GM12878 (cell line): ENCODE measurements around the gene NCKAP5. TPM values are rescaled to one million over a fixed set of nuclear protein-coding genes. Genes with fewer than 3 reads are reported as not detected.

Experiments
- ATAC-seq: fragments of 200-7000 bp; cut with Tn5 transposase; 3 replicates; pipeline ENCODE4 v1.9.1; 2020; ENCODE audit warnings: mild to moderate bottlenecking, moderate library complexity
- BruUV-seq: library from RNA; stranded (reverse); fragments of 400-500 nt; replicated peaks from 2 replicates; lab custom pipeline; 2021; lab: Mats Ljungman, UMichigan
- CTCF ChIA-PET: fragments of 300-600 bp; sonication (Branson Sonifier 250); formaldehyde crosslinking; extraction: SDS; loops from one replicate; lab custom pipeline; 2021; ENCODE audit warnings: inconsistent platforms; lab: Yijun Ruan, JAX
- POLR2A ChIA-PET: fragments of 350-600 bp; formaldehyde crosslinking; extraction: SDS; loops from one replicate; lab custom pipeline; 2021; ENCODE audit warnings: inconsistent platforms; lab: Charles Lee
- RAD21 ChIA-PET: fragments of 300-600 bp; sonication (Branson Sonifier 250); formaldehyde crosslinking; loops from one replicate; lab custom pipeline; 2023; ENCODE audit warnings: antibody characterized with exemption; ENCODE audit not compliant: unreplicated experiment; lab: Charles Lee
- SMC1A ChIA-PET: fragments of 300-600 bp; sonication (Branson Sonifier 250); formaldehyde crosslinking; loops from one replicate; lab custom pipeline; 2023; ENCODE audit not compliant: unreplicated experiment, uncharacterized antibody; lab: Charles Lee
- DNase-seq: peaks from one replicate; pipeline ENCODE4 v3.0.0-alpha.2; 2011; ENCODE audit warnings: low read depth, low spot score
- FAIRE-seq: peaks from 3 replicates; lab custom pipeline; 2011; peaks lifted over from hg19 to GRCh38; lab: Jason Lieb, UNC
- H2AFZ ChIP-seq: 2 replicates; pipeline ENCODE4 v1.6.0; 2011; ENCODE audit warnings: low read depth, low read length, control low read depth; ENCODE audit not compliant: control insufficient read depth
- H3K27ac ChIP-seq: 2 replicates; pipeline ENCODE4 v1.5.1; 2011; ENCODE audit warnings: control low read depth; ENCODE audit not compliant: control insufficient read depth, insufficient read depth
- H3K27me3 ChIP-seq, 2 experiments: replicated peaks in 1 of 2; 2 replicates each; pipeline versions ENCODE4 v1.6.0 to v1.6.1; 2011; ENCODE audit warnings: low read length in 1 of 2; ENCODE audit not compliant: control insufficient read depth in 2 of 2, insufficient read depth in 2 of 2
- H3K36me3 ChIP-seq, 2 experiments: 2 replicates each; pipeline ENCODE4 v1.5.1; 2011; ENCODE audit warnings: low read length in 1 of 2; ENCODE audit not compliant: control insufficient read depth in 2 of 2, insufficient read depth in 2 of 2
- H3K4me1 ChIP-seq: 2 replicates; pipeline ENCODE4 v1.6.1; 2011; ENCODE audit warnings: mild to moderate bottlenecking, low read length, moderate library complexity, mixed read lengths; ENCODE audit not compliant: control insufficient read depth, insufficient read depth
- H3K4me2 ChIP-seq: 2 replicates; pipeline ENCODE4 v1.6.0; 2011; ENCODE audit warnings: control low read depth; ENCODE audit not compliant: control insufficient read depth, insufficient read depth
- H3K4me3 ChIP-seq: fragments of 200-600 bp; sonication (generic); 2 replicates; pipeline ENCODE4 v1.5.1; 2016
- H3K79me2 ChIP-seq: 2 replicates; pipeline ENCODE4 v1.6.0; 2011; ENCODE audit warnings: low read length; ENCODE audit not compliant: control insufficient read depth, insufficient read depth
- H3K9ac ChIP-seq: 2 replicates; pipeline ENCODE4 v1.8.0; 2011; ENCODE audit warnings: low read length, control low read depth, mixed read lengths; ENCODE audit not compliant: control insufficient read depth, insufficient read depth
- H3K9me3 ChIP-seq: replicated peaks from 3 replicates; pipeline ENCODE4 v1.5.1; 2011; ENCODE audit warnings: mild to moderate bottlenecking, low read length; ENCODE audit not compliant: control insufficient read depth, insufficient read depth
- H4K20me1 ChIP-seq: 2 replicates; pipeline ENCODE4 v1.6.0; 2011; ENCODE audit not compliant: control insufficient read depth, insufficient read depth
- CBFB ChIP-seq: IDR thresholded peaks from 2 replicates; pipeline ENCODE4 v1.6.1; 2016; ENCODE audit warnings: antibody characterized with exemption, low read depth
- CBX5 ChIP-seq: sonication (generic); IDR thresholded peaks from 2 replicates; pipeline ENCODE4 v1.6.1; 2016; ENCODE audit warnings: low read depth, moderate library complexity, mild to moderate bottlenecking, inconsistent platforms
- CEBPB ChIP-seq, 2 experiments: fragments of 150-350 bp in 1 of 2; IDR thresholded peaks; 2 replicates each; pipeline ENCODE4 v1.6.1; 2012 to 2014; ENCODE audit warnings: low read depth in 2 of 2, low read length in 2 of 2, borderline replicate concordance in 1 of 2, inconsistent platforms in 1 of 2
- CHD4 ChIP-seq: fragments of 200-600 bp; sonication (generic); IDR thresholded peaks from 2 replicates; pipeline ENCODE4 v1.6.1; 2016; ENCODE audit warnings: mild to moderate bottlenecking
- FOXM1 ChIP-seq: IDR thresholded peaks from 2 replicates; pipeline ENCODE4 v1.6.1; 2012; ENCODE audit warnings: low read depth, mild to moderate bottlenecking, inconsistent platforms, low read length, moderate library complexity
- MEF2A ChIP-seq: IDR thresholded peaks from 2 replicates; pipeline ENCODE4 v1.6.1; 2011; ENCODE audit warnings: low read depth, mild to moderate bottlenecking, low read length, moderate library complexity; ENCODE audit not compliant: insufficient read depth
- MXI1 ChIP-seq: fragments of 150-350 bp; IDR thresholded peaks from 2 replicates; pipeline ENCODE4 v1.6.1; 2011; ENCODE audit warnings: low read depth, mild to moderate bottlenecking, inconsistent platforms, low read length, improper control_type of control experiment
- MYB ChIP-seq: fragments of 150-350 bp; IDR thresholded peaks from 2 replicates; pipeline ENCODE4 v1.6.1; 2014; ENCODE audit warnings: mild to moderate bottlenecking, low read depth, low read length, borderline replicate concordance
- NBN ChIP-seq: fragments of 450-650 bp; IDR thresholded peaks from 2 replicates; pipeline ENCODE4 v1.6.1; 2016
- NKRF ChIP-seq: fragments of 450-650 bp; conservative IDR thresholded peaks from 2 replicates; pipeline ENCODE4 v1.6.1; 2017; ENCODE audit warnings: mild to moderate bottlenecking, moderate library complexity
- NRF1 ChIP-seq: conservative IDR thresholded peaks from 2 replicates; pipeline ENCODE4 v1.6.1; 2011; ENCODE audit warnings: mild to moderate bottlenecking, low read depth, low read length, improper control_type of control experiment
- PAX8 ChIP-seq: fragments of 450-650 bp; IDR thresholded peaks from 2 replicates; pipeline ENCODE4 v1.6.1; 2017; ENCODE audit warnings: mild to moderate bottlenecking, moderate library complexity
- PML ChIP-seq: IDR thresholded peaks from 2 replicates; pipeline ENCODE4 v1.6.1; 2012; ENCODE audit warnings: low read length, inconsistent platforms
- RCOR1 ChIP-seq: conservative IDR thresholded peaks from 2 replicates; pipeline ENCODE4 v1.6.1; 2012; ENCODE audit warnings: low read depth, low read length, improper control_type of control experiment
- RFX5 ChIP-seq: IDR thresholded peaks from 2 replicates; pipeline ENCODE4 v1.6.1; 2011; ENCODE audit warnings: low read depth, low read length, improper control_type of control experiment
- SREBF2 ChIP-seq: IDR thresholded peaks from 2 replicates; pipeline ENCODE4 v1.6.1; 2012; ENCODE audit warnings: mild to moderate bottlenecking, low read length
- TCF7 ChIP-seq: IDR thresholded peaks from 2 replicates; pipeline ENCODE4 v1.6.1; 2014; ENCODE audit warnings: antibody characterized with exemption, borderline replicate concordance
- WGBS: methylation state at CpG from one replicate; pipeline ENCODE4 v1.1.6; 2016; ENCODE audit warnings: low lambda C conversion rate; ENCODE audit not compliant: insufficient replicate concordance, insufficient coverage; ENCODE audit errors: missing lambda C conversion rate; 5-methylcytosine and 5-hydroxymethylcytosine counted together
- in situ Hi-C: fragments of 300-500 bp; cut with MboI; formaldehyde crosslinking; loops from 9 replicates; pipeline ENCODE4 v1.14.3; 2018; ENCODE audit warnings: mixed read lengths
- intact Hi-C: fragments of 100-400 bp; cut with micrococcal nuclease; formaldehyde crosslinking; loops from one replicate; pipeline ENCODE4 v1.14.2; 2022; ENCODE audit not compliant: unreplicated experiment
- polyA plus RNA-seq, 11 experiments: library from polyadenylated mRNA; depleted of rRNA in 4 of 11; unstranded in 6 of 11; stranded (reverse) in 5 of 11; fragments of >200 nt; fragmentation: Nextera tagmentation in 4 of 11; fragmentation: Illumina TruSeq in 1 of 11; extraction: Ambion mirVana in 4 of 11; extraction: Trizol in 1 of 11; gene quantifications; 1 replicate in 1 of 11; 2 replicates in 10 of 11; pipeline versions ENCODE4 v1.2.1 to v1.2.3, GENCODE V29; 2011 to 2016; ENCODE audit warnings: inconsistent platforms in 2 of 11, missing spikeins in 2 of 11, low read depth in 1 of 11
- total RNA-seq, 4 experiments: library from RNA; depleted of rRNA in 3 of 4; stranded (reverse); fragments of >200 nt in 3 of 4; fragmentation: Illumina TruSeq in 1 of 4; extraction: Trizol in 1 of 4; gene quantifications; 2 replicates each; pipeline versions ENCODE4 v1.2.1 to v1.2.3, GENCODE V29; 2013 to 2021
- TF ChIP-seq, protein P1 (sequence below): IDR thresholded peaks from 2 replicates; pipeline ENCODE4 v1.6.1; 2011; ENCODE audit warnings: low read depth, low read length, improper control_type of control experiment, borderline replicate concordance
- TF ChIP-seq, protein P2 (sequence below): IDR thresholded peaks from 2 replicates; pipeline ENCODE4 v1.6.1; 2012; ENCODE audit warnings: low read depth, low read length, improper control_type of control experiment

The NCKAP5 gene
- total and polyA plus RNA-seq, 10 of the 15 experiments (the other 5 are each of a cell fraction or from before 2014, with no cell fraction given): 0.06 to 0.44 (median 0.16) TPM

GRCh38 chr2:132671151-132671835 is 897.0 kb downstream of the NCKAP5 start:
- no TSS peak for BruUV-seq
- FAIRE-seq (no peak), DNase-seq (no peak)
- intact Hi-C loops: loop anchor here (5.0 kb wide), 1 partner anchor 501 kb away; no protein-coding TSS in a partner anchor
- Histone ChIP-seq H4K20me1 (no peaks in the 10 kb centered on the region), H2AFZ (no peak overlapping the region), H3K9ac (no peak overlapping the region), H3K27ac (no peak overlapping the region), H3K79me2 (no peaks in the 10 kb centered on the region), H3K36me3 (no peaks in the 10 kb centered on the region), H3K27me3 (peaks cover 5 to 6% of the 10 kb centered on the region in 2 experiments)
- ChIA-PET POLR2A (no interaction called here), RAD21 (no interaction called here), SMC1A (no interaction called here)
- in situ Hi-C loops: no loop called here
- 44% methylated on average over 11 of the region's 23 CpGs for WGBS
- TF ChIP-seq CBFB (no peak), SREBF2 (no peak), PAX8 (no peak), NKRF (no peak), MEF2A (no peak), NBN (no peak), CHD4 (no peak), MXI1 (no peak), CEBPB (IDR thresholded peaks at IDR 0.05; ENCODE audit: borderline replicate concordance in 1 of 2, low read depth in 2 of 2, low read length in 2 of 2) (no peak), MYB (no peak), FOXM1 (no peak), RCOR1 (no peak), CBX5 (no peak), NRF1 (no peak), TCF7 (no peak), RFX5 (no peak), PML (no peak)
- TF ChIP-seq, protein P1, sequence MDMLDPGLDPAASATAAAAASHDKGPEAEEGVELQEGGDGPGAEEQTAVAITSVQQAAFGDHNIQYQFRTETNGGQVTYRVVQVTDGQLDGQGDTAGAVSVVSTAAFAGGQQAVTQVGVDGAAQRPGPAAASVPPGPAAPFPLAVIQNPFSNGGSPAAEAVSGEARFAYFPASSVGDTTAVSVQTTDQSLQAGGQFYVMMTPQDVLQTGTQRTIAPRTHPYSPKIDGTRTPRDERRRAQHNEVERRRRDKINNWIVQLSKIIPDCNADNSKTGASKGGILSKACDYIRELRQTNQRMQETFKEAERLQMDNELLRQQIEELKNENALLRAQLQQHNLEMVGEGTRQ: no peak
- TF ChIP-seq, protein P2, sequence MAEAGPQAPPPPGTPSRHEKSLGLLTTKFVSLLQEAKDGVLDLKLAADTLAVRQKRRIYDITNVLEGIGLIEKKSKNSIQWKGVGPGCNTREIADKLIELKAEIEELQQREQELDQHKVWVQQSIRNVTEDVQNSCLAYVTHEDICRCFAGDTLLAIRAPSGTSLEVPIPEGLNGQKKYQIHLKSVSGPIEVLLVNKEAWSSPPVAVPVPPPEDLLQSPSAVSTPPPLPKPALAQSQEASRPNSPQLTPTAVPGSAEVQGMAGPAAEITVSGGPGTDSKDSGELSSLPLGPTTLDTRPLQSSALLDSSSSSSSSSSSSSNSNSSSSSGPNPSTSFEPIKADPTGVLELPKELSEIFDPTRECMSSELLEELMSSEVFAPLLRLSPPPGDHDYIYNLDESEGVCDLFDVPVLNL: no peak
- TF ChIP-seq, all 136 proteins: peak for 0
- ATAC-seq: no peak
- Histone ChIP-seq H3K4me1 (no peaks in the 10 kb centered on the region), H3K9me3 (no peaks in the 10 kb centered on the region), H3K4me2 (no peak overlapping the region), H3K4me3 (no peak overlapping the region)
- CTCF ChIA-PET: interaction anchor here (0.6 to 1.7 kb wide), 2 partner anchors 499 to 1405 kb away, joined by 3 to 4 read pairs; no protein-coding TSS in a partner anchor
